GM18517 (cell line): ENCODE measurements around the gene TEX53.

ENCODE experiments used
- ATAC-seq: cut with Tn5 transposase; IDR thresholded peaks from one replicate; pipeline ENCODE4 v1.9.1; 2021; ENCODE audit warnings: mild to moderate bottlenecking, moderate library complexity; ENCODE audit not compliant: unreplicated experiment

TEX53 gene

GRCh38 chr9:114607671-114608524 lies 49.7 kb downstream of the TEX53 start:
- no peak for ATAC-seq

GRCh38 chr9:114606597-114607207 lies 50.9 kb downstream of the TEX53 start:
- no peak for ATAC-seq
